RCC 7860 (cell line): ENCODE measurements around the gene KAT2A.

Source experiments
- DNase-seq: peaks from one replicate; pipeline ENCODE4 v3.0.0-alpha.2; 2015; ENCODE audit warnings: low spot score
- FAIRE-seq: peaks from 2 replicates; lab custom pipeline; 2012; peaks lifted over from hg19 to GRCh38; lab: Jason Lieb, UNC

KAT2A gene

GRCh38 chr17:42116705-42117396, 4.3 kb downstream of the KAT2A start:
- DNase-seq: peak; percentile 61
- peak; percentile 36 for FAIRE-seq

GRCh38 chr17:42114118-42114517, 7.0 kb downstream of the KAT2A start:
- FAIRE-seq (no peak), DNase-seq (no peak)

DNA sequence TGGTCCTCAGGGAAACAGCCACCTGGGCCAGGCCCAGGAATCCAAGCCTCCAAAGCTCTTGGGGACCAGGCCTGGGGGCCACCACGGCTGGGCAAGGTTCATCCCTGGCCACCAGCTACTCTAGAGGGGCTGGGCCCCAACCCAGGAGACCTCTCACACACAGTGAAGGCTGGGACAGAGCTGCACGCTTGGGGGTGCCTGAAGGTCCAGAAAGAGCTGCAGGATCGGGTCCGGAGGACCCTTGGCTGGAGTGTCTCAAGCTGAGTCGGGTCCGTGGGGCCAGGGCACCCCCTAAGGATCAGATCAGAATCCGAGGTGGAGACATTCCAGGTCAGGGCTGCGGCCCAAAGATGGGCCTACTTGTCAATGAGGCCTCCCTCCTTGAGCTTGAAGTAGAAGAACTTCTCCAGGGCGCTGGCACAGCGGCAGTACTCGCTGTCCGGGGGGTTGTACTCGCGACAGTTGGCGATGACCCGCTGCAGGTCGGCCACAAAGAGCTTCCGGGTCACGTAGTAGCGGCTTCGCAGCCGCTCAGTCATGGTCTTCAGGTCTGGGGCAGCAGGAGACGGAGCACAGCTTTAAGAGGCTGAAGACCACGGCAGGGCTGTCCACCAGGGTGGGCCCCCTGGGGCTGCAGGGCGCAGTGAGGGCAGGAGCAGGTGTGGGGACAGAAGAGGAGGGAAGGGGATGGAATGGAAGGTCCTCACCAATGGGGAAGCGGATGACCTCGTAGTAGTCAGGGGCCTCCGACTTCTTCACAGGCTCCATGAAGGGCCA, 7.7 kb downstream of the KAT2A start:
- DNase-seq: no peak

GRCh38 chr17:42112552-42113176, 8.5 kb downstream of the KAT2A start, which contains the start of gene DHX58:
TSS of gene DHX58 (minus strand) at chr17:42112714. CDS start at chr17:42111892, 822 bp downstream.
- no peak for FAIRE-seq
- peak; percentile 68 for DNase-seq

More for the DNA sequence above, 7.7 kb downstream of the KAT2A start:
- no peak for FAIRE-seq

DNA sequence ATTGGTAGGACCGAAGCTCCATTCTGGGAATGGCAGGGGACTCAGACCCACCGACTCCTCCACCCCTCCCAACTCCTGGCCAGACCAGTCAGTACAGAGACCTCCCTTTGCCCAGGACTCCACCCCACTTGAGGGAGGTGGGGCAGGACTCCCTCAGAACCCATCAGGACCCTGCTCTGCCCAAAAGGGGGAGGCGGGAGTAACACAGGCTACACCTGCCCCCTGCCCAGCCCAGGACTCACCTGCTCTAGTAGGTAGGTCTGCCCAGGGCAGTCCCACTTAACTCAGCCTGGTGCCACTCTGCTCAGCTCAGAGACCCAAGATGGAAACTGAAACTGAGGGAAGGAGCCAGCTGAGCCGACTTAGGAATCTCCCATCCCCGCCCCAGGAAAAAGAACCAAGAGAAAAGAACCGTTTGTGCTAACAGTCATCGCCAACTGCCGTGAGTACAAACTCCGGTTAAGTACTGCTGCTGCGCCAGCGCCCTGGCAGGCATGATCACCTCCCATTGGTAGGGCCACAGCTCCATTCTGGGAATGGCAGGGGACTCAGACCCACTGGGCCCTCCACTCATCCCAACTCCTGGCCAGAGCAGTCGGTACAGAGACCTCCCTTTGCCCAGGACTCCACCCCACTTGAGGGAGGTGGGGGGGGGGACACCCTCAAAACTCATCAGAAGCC, 9.2 kb downstream of the KAT2A start:
- no peak for FAIRE-seq
- DNase-seq: no peak

DNA sequence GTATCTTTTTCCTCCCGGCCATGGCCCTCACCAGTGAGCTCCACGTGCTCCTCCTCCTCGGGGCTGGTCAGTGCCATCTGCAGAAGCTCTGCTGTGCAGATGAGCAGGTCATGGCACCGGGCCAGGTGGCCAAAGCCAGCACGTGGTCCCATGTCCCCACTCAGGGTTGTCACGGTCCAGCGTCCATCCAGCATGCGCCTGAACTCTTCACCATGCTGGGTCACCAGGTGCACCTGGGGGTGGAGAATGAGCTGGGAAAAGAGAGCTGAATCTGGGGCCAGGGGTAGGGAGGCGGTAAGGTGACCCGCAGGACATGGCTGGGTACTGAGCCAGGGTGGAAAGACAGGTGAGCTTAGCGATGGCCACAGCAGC, 9.9 kb downstream of the KAT2A start:
- FAIRE-seq: no peak
- no peak for DNase-seq

GRCh38 chr17:42110301-42111264, 10.6 kb downstream of the KAT2A start:
- no peak for DNase-seq
- no peak for FAIRE-seq

DNA sequence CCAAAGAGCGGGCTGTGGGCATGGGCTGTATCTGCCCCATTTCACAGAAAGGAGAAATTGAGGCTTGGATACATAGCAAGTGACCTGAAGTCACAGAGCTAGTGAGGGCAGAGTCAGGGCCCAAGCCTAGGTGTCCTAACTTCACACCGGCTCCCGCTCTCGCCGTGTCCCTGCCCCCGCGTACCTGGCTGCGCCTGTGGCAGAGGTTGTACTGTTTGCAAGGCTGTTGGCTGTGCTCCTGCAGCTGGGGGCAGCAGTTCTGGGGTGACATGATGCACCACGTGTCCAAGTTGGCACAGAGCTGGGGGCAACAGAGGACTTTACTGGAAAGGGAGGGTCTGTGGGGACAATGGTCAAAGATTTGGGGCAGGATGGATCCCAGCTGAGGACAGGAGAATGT, 12.1 kb downstream of the KAT2A start:
- FAIRE-seq: no peak
- no peak for DNase-seq

DNA sequence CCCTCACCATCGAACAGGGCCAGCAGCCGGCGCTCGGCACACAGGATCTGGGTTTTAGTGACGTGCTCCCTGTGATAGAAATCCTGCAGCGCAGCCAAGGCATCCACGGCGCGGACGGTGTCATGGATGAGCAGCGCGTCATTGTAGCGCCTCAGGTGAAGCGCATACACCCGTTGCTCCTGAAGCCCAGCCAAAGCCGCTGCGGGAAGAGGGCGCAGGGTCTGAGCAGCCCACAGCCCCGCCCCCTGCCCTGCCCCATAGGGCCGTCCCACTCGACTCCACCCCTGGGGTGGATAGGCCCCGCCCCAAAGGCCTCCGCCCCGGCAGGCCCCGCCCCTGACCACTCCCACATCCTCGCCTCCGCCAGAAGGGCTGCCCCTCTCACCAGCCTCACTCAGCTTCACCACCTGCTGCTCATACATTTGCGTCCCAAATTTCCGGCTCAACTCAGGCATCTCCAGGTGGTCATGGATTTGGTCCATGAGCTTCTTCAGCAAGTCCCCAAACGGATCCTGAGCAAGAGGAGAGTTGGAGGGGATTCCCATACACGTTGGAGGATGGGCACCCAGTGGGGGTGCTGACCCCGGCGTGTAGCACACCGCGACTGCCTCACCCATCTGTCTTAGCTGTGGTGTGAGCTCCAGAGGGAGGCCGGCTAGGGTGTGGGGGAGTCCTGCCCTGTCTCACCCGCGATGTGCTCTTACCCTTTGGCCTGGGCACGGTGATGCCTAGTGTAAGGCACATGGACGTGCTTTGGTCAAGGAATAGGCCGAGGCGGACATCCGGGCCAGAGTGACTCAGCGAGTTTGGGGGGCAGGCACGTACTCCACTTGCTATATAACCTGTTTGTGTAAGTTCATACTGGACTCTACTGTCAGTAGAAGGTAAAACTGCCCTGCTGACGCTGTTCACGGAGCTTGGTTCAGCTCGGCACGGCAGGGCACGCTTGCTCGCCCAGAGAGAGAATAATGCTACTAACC, 13.3 kb downstream of the KAT2A start:
- FAIRE-seq (no peak), DNase-seq (no peak)

- FAIRE-seq: no peak
Measured at GRCh38 chr17:42107124-42107523, 14.0 kb downstream of the KAT2A start.

GRCh38 chr17:42106009-42106408, 15.2 kb downstream of the KAT2A start:
- DNase-seq (no peak), FAIRE-seq (no peak)

More at GRCh38 chr17:42107124-42107523, 14.0 kb downstream of the KAT2A start:
- no peak for DNase-seq

DNA sequence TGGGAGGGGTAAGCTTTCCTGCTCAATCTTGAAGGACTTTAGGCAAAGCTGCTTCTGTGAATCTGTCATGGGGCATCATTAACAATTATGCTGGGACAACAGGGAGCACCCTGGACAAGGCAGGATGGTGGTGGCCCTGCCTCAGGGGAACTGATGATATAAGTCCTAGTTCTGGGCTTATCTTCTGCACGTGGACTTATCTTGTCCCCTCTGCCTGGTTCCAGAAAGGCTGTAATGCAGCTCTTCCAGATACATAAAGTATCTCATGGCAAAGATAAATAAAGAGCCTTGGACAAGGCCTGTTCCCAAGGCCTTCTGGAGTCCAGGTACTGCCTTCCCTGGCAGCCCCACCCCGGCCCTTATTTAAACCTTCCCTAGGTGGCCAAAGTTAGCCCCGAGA, 16.9 kb downstream of the KAT2A start:
- no peak for DNase-seq
- FAIRE-seq: no peak

GRCh38 chr17:42103221-42103954, 17.8 kb downstream of the KAT2A start:
- FAIRE-seq (no peak), DNase-seq (no peak)

- no peak for FAIRE-seq
- DNase-seq: peak; percentile 39
Measured at GRCh38 chr17:42101513-42102292, 19.5 kb downstream of the KAT2A start.

DNA sequence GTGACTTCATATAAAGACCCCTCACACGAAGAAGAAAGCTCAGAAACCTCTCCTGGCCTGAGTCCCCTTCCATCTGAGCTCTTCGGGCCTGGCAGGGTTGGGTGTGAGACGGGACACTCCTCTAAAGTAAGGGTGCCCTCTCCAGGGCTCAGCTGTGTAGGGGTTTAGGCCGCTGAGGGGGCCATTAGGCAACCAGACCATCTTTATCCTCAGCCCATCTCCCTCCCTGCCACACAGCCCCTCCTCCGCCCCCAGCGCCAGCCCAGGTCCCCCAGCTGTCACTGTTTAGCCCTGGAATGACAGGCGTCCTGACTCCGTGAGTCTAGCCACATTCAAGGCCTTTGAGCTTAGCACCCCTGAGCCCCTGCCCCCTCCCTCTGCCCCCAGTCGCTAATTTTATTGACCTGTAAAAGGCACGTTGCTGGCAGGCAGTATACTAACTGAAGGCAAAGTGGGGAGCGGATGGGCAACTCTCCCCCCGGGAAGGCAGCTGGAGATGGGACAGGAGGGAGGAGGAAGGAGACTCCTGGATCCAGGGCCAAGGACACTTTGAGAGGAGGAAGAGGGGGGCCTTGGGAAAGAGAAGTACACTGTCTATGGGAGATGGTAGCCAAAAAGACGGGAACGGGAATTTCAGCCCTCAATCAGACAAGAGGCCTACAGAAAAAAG, 22.3 kb downstream of the KAT2A start:
- FAIRE-seq (no peak), DNase-seq (no peak)

DNA sequence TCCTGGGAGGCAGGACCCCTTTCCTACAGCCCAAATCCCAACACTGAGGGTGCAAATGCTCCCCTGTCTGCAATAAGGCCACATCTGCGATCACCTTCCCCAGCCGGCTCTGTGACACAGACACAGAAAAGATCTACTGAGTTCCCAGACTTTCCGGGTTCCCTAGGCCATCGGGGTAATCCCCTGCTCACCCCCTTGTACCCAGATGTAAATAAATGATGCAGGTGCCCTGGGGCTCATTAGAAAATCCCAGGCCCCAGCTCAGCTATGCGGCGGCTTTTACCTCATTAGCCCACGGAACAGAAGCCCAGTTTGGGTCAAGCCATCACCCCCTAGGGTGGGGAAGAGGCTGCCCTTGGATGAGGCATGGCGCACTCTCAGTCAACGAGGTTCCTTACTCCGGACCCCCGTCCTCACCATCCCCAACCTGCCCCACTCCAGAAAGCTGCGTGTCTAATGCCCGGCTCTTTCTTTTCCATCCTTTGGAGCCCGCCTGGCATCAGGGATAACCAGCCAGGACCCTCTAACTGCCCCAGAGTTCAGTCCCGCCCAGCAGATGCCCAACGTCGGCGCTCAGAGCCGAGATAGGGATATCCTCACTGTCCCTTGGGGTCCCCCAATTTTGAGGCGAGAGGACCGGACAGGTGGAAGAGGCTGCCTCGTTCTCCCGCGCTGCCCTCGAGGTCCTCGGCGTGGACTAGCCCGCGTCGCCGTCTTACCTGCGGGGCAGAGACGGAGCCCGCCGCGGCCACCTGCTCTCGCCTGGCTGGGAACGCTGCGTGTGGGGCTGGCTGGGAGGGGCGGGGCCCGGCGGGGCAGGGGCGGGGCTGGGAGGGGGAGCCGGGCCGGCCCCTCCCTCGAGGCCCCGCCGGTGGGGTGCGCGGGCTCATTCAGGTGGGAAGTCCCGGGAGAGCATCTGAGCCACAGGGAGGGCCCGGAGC, 23.2 kb downstream of the KAT2A start, which contains the start of gene ZNF385C:
ZNF385C (minus strand) TSS at position 783 of the 941 bp plus-strand sequence. CDS start 35,417 bp downstream, outside the sequence.
- FAIRE-seq: no peak
- no peak for DNase-seq
